Neural progenitor cell (in vitro differentiated cells): ENCODE results near the gene AFF3. TPM values are rescaled to one million over a fixed set of nuclear protein-coding genes. Genes with fewer than 3 reads are reported as not detected.

Experiments used
- DNase-seq: peaks from one replicate; pipeline ENCODE4 v3.0.0-alpha.2; 2016; ENCODE audit warnings: low spot score
- H2AFZ ChIP-seq: fragments of 200-600 bp; sonication (generic); replicated peaks from 2 replicates; pipeline ENCODE4 v1.6.1; 2016; ENCODE audit warnings: antibody characterized with exemption
- H3F3A ChIP-seq: fragments of 200-600 bp; sonication (generic); 2 replicates; pipeline ENCODE4 v1.6.1; 2016; ENCODE audit warnings: antibody characterized with exemption, low read depth
- H3K27ac ChIP-seq: fragments of 200-600 bp; sonication (generic); 2 replicates; pipeline ENCODE4 v1.5.1; 2016; ENCODE audit warnings: mild to moderate bottlenecking
- H3K27me3 ChIP-seq: fragments of 200-600 bp; sonication (generic); 2 replicates; pipeline ENCODE4 v1.6.1; 2016; ENCODE audit warnings: mild to moderate bottlenecking, moderate library complexity
- H3K36me3 ChIP-seq: fragments of 200-600 bp; sonication (generic); 2 replicates; pipeline ENCODE4 v1.5.1; 2016
- H3K4me1 ChIP-seq: fragments of 200-600 bp; sonication (generic); 2 replicates; pipeline ENCODE4 v1.6.1; 2016; ENCODE audit warnings: mixed run types
- H3K4me2 ChIP-seq: fragments of 200-600 bp; sonication (generic); 2 replicates; pipeline ENCODE4 v1.6.1; 2016
- H3K4me3 ChIP-seq: fragments of 200-600 bp; sonication (generic); 2 replicates; pipeline ENCODE4 v1.5.1; 2016
- H3K79me2 ChIP-seq: fragments of 200-600 bp; sonication (generic); 2 replicates; pipeline ENCODE4 v1.6.1; 2016; ENCODE audit warnings: low read depth
- H3K9ac ChIP-seq: fragments of 200-600 bp; sonication (generic); 2 replicates; pipeline ENCODE4 v1.6.1; 2016
- H3K9me3 ChIP-seq: fragments of 200-600 bp; sonication (generic); 2 replicates; pipeline ENCODE4 v1.5.1; 2016; ENCODE audit warnings: low read depth
- H4K20me1 ChIP-seq: fragments of 200-600 bp; sonication (generic); 2 replicates; pipeline ENCODE4 v1.6.1; 2016; ENCODE audit warnings: low read depth
- H3K27ac Mint-ChIP-seq: 3 replicates; pipeline ENCODE4 v1.8.0; 2021; ENCODE audit warnings: mixed read lengths
- H3K27me3 Mint-ChIP-seq: 2 replicates; pipeline ENCODE4 v1.8.0; 2022; ENCODE audit warnings: low read depth, mild to moderate bottlenecking, inconsistent platforms, moderate library complexity, mixed read lengths; ENCODE audit not compliant: insufficient read depth
- H3K36me3 Mint-ChIP-seq: 3 replicates; pipeline ENCODE4 v1.8.0; 2021; ENCODE audit warnings: mixed read lengths
- H3K4me1 Mint-ChIP-seq: 3 replicates; pipeline ENCODE4 v1.8.0; 2021; ENCODE audit warnings: mixed read lengths
- H3K4me3 Mint-ChIP-seq: 3 replicates; pipeline ENCODE4 v1.8.0; 2021; ENCODE audit warnings: mild to moderate bottlenecking, moderate library complexity, mixed read lengths
- H3K9me3 Mint-ChIP-seq: 3 replicates; pipeline ENCODE4 v1.8.0; 2020; ENCODE audit warnings: mixed read lengths
- EZH2 ChIP-seq: fragments of 200-600 bp; sonication (generic); IDR thresholded peaks from 2 replicates; pipeline ENCODE4 v1.6.1; 2017; ENCODE audit warnings: antibody characterized with exemption, mild to moderate bottlenecking, moderate library complexity
- EZH2phosphoT487 ChIP-seq: fragments of 200-600 bp; sonication (generic); IDR thresholded peaks from 2 replicates; pipeline ENCODE4 v1.6.1; 2017; ENCODE audit warnings: antibody characterized with exemption
- total RNA-seq: library from RNA; depleted of rRNA; stranded (reverse); fragments of >200 nt; gene quantifications from 2 replicates; pipeline ENCODE4 v1.2.3, GENCODE V29; 2015; ENCODE audit warnings: low replicate concordance
- TF ChIP-seq, protein P1 (sequence below): fragments of 200-600 bp; sonication (generic); IDR thresholded peaks from 2 replicates; pipeline ENCODE4 v1.5.1; 2017; ENCODE audit warnings: antibody characterized with exemption, mild to moderate bottlenecking

The AFF3 gene
- total RNA-seq, 1 donor from 2014 or later = 0.26 TPM

DNA sequence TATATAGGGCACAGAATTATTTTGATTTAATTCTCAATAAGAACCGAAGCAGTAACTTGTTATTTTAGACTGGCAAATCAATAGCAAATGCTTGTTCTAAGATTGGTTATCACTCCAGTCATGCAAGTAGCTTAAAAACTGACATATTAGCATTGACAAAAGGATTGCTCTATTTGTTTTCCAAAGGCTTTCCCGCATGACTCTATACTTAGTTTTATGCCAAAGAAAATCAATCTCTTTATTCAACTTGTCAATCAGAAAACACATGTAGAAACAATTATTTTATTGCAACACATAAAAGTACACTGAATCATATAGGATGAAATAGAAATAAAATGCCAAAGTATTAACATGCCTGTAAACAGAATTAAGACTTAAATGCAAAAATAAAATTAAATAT, 108.4 kb downstream of the AFF3 start:
- H3K36me3 ChIP-seq = no peaks in the 10 kb centered on the region
- no peak overlapping the region for H3K9ac ChIP-seq
- peaks cover 6% of the 10 kb centered on the region for H3K4me1 ChIP-seq
- H3K27me3 ChIP-seq = no peaks in the 10 kb centered on the region
- no peak overlapping the region for H2AFZ ChIP-seq
- H3K9me3 Mint-ChIP-seq = no peaks in the 10 kb centered on the region
- H3K4me3 ChIP-seq = no peak overlapping the region
- no peaks in the 10 kb centered on the region for H3K4me1 Mint-ChIP-seq
- H3K4me3 Mint-ChIP-seq = no peak overlapping the region
- no peaks in the 10 kb centered on the region for H4K20me1 ChIP-seq
- H3K36me3 Mint-ChIP-seq = no peaks in the 10 kb centered on the region
- peaks cover 5% of the 10 kb centered on the region for H3K27me3 Mint-ChIP-seq
- no peak overlapping the region for H3K4me2 ChIP-seq
- no peak for DNase-seq
- no peak overlapping the region for H3K27ac ChIP-seq
- H3K79me2 ChIP-seq = no peaks in the 10 kb centered on the region
- TF ChIP-seq, protein P1, sequence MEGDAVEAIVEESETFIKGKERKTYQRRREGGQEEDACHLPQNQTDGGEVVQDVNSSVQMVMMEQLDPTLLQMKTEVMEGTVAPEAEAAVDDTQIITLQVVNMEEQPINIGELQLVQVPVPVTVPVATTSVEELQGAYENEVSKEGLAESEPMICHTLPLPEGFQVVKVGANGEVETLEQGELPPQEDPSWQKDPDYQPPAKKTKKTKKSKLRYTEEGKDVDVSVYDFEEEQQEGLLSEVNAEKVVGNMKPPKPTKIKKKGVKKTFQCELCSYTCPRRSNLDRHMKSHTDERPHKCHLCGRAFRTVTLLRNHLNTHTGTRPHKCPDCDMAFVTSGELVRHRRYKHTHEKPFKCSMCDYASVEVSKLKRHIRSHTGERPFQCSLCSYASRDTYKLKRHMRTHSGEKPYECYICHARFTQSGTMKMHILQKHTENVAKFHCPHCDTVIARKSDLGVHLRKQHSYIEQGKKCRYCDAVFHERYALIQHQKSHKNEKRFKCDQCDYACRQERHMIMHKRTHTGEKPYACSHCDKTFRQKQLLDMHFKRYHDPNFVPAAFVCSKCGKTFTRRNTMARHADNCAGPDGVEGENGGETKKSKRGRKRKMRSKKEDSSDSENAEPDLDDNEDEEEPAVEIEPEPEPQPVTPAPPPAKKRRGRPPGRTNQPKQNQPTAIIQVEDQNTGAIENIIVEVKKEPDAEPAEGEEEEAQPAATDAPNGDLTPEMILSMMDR = no peak
- TF ChIP-seq EZH2phosphoT487 (no peak), EZH2 (no peak)
- no peaks in the 10 kb centered on the region for H3K9me3 ChIP-seq
- H3K27ac Mint-ChIP-seq = no peak overlapping the region
- H3F3A ChIP-seq = no peaks in the 10 kb centered on the region

DNA sequence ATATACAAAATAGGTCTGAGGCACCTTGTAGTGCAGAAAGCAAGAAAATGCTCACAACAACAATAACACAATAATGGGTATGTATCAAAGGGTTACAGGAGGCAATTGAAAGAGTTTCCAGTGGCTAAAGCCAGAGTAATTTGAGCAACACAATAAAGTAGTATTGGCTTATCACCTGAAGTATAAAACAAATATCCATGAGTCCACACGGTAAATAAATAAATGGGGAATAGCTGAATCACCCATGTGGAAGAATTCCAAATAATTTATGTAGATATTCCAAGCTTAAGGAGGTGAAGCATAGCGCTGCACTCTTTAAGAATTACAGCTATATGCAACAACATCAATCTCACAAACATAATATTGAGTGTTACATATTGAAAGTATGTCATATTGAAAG, 110.8 kb downstream of the AFF3 start:
- Histone ChIP-seq H3K9me3 (no peaks in the 10 kb centered on the region), H3K79me2 (no peaks in the 10 kb centered on the region), H2AFZ (no peak overlapping the region), H4K20me1 (no peaks in the 10 kb centered on the region), H3K27me3 (no peaks in the 10 kb centered on the region), H3K4me3 (no peak overlapping the region), H3K4me2 (no peak overlapping the region), H3K4me1 (no peaks in the 10 kb centered on the region), H3K27ac (no peak overlapping the region), H3K36me3 (no peaks in the 10 kb centered on the region), H3F3A (no peaks in the 10 kb centered on the region), H3K9ac (no peak overlapping the region)
- Mint-ChIP-seq H3K36me3 (no peaks in the 10 kb centered on the region), H3K27me3 (peaks cover 7% of the 10 kb centered on the region), H3K9me3 (no peaks in the 10 kb centered on the region), H3K4me1 (no peaks in the 10 kb centered on the region), H3K27ac (no peak overlapping the region), H3K4me3 (no peak overlapping the region)
- no peak for DNase-seq
- TF ChIP-seq, protein P1 = no peak
- TF ChIP-seq EZH2 (no peak), EZH2phosphoT487 (no peak)

DNA sequence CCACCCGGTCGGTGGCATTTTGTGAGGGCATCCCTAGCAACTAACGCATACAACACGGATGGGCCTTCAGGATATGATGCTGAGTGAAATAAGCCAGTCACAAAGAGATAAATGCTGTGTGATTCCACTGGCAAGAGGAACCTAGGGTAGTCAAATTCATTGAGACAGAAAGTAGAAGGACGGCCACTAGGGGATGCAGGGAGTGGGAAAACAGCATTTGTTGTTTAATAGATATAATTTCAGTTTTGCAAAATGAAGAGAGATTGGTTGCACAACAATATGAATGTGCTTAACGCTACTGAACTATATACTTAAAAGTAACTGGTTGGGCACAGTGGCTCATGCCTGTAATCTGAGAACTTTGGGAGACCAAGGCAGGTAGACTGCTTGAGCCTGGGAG, 112.9 kb downstream of the AFF3 start:
- Histone ChIP-seq H3K79me2 (no peaks in the 10 kb centered on the region), H3K4me1 (no peaks in the 10 kb centered on the region), H3F3A (no peaks in the 10 kb centered on the region), H3K27me3 (no peaks in the 10 kb centered on the region), H4K20me1 (no peaks in the 10 kb centered on the region), H2AFZ (no peak overlapping the region), H3K27ac (no peak overlapping the region), H3K9ac (no peak overlapping the region), H3K4me3 (no peak overlapping the region), H3K36me3 (no peaks in the 10 kb centered on the region), H3K4me2 (no peak overlapping the region), H3K9me3 (no peaks in the 10 kb centered on the region)
- H3K4me3 Mint-ChIP-seq = no peak overlapping the region
- H3K36me3 Mint-ChIP-seq = no peaks in the 10 kb centered on the region
- H3K4me1 Mint-ChIP-seq = no peaks in the 10 kb centered on the region
- no peak overlapping the region for H3K27ac Mint-ChIP-seq
- H3K9me3 Mint-ChIP-seq = peaks cover 6% of the 10 kb centered on the region
- DNase-seq = no peak
- TF ChIP-seq, protein P1 = peak; percentile 32
- TF ChIP-seq EZH2phosphoT487 = no peak
- H3K27me3 Mint-ChIP-seq = peaks cover 3% of the 10 kb centered on the region
